HS-27A (cell line): ENCODE results near the gene MCF2.
"Not testable (repeated sequence)": the region's sequence is repeated elsewhere in the genome, so short reads cannot be mapped to it uniquely, and the experiment has no call there.

Experiments used
- DNase-seq: peaks from one replicate; pipeline ENCODE4 v3.0.0-alpha.2; 2012; ENCODE audit warnings: low read depth, missing footprints

MCF2 gene, protein sequence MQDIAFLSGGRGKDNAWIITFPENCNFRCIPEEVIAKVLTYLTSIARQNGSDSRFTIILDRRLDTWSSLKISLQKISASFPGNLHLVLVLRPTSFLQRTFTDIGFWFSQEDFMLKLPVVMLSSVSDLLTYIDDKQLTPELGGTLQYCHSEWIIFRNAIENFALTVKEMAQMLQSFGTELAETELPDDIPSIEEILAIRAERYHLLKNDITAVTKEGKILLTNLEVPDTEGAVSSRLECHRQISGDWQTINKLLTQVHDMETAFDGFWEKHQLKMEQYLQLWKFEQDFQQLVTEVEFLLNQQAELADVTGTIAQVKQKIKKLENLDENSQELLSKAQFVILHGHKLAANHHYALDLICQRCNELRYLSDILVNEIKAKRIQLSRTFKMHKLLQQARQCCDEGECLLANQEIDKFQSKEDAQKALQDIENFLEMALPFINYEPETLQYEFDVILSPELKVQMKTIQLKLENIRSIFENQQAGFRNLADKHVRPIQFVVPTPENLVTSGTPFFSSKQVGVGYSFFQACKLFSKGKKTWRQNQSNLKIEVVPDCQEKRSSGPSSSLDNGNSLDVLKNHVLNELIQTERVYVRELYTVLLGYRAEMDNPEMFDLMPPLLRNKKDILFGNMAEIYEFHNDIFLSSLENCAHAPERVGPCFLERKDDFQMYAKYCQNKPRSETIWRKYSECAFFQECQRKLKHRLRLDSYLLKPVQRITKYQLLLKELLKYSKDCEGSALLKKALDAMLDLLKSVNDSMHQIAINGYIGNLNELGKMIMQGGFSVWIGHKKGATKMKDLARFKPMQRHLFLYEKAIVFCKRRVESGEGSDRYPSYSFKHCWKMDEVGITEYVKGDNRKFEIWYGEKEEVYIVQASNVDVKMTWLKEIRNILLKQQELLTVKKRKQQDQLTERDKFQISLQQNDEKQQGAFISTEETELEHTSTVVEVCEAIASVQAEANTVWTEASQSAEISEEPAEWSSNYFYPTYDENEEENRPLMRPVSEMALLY

DNA sequence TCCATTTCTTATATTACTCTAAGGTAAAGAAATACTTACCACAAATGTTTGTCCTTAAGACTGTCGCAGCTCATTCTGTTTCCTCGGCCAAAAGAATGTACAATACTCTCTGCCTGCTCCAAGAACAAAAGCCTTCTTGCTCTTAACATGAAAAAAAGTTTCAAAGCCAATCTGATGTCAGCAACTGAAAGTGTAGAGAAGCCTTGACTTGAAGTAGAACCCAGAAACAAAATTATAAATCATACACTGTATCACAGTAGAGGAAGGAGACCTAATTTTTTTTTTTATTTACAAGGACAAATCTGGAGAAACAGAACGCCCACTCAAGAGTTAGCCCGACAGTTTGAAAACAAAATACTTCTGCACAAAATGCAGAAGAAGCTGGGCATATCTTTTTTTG, at the start of gene MCF2:
Gene MCF2 (minus strand): TSS at position 101 of the 400 bp plus-strand sequence. CDS start 56,423 bp downstream, outside the sequence.
- DNase-seq, result no peak

DNA sequence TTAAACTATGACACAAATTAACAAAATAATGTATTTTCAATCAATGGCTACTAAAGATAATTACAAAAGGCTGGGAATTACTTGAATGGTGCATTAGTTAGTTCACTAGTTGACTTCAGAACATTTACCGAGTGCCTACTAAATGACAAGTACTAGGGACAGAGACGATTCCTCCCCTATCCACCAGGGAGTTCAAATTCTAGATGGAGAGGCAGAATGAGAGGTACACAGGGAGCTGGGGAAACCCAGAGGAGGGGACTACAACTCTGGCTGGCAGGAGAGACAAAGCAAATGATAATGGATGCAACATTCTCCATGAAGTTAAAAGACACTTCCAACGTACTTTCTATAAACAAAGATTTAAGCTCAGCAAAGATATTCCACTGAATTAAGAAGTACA, 43.1 kb upstream of the MCF2 start:
- DNase-seq, result no peak

DNA sequence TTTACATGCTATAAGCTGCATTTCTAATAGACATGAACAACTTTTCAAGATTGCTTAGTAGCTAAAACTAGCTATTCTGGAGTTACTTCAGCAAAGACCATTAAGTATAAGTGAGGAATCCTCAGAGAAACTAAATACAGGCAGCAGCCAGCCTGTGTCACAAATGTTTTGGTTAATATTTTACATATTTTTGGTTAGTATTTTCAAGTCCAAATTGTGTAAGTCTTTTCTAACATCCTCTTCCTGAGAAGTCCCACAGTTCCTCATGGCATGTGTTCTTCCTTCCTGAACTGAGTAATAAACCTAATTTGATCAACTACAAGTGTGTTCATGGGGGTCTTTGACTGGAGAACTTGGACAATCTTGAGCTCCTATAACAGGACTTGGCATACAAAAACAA, 42.4 kb upstream of the MCF2 start:
- no peak for DNase-seq

DNA sequence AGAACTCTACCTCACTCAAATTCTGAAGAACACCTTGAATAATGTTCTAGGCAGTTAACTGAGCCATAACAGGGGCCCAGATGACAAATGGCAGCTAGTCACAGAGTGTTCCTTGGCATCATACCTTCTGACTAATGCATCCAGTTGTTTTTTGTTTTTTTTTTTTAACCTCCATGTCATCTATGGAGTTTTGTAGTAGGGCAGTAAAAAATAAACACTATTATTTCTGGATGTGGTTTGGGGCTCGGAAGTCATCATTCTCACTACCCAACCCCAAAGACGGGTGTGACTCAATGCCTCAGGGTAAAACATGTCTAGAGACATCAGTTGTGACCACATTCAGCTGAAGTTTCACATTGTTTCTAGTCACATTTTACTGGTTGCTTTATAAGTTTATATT, 31.2 kb upstream of the MCF2 start:
- DNase-seq, result peak; percentile 5

DNA sequence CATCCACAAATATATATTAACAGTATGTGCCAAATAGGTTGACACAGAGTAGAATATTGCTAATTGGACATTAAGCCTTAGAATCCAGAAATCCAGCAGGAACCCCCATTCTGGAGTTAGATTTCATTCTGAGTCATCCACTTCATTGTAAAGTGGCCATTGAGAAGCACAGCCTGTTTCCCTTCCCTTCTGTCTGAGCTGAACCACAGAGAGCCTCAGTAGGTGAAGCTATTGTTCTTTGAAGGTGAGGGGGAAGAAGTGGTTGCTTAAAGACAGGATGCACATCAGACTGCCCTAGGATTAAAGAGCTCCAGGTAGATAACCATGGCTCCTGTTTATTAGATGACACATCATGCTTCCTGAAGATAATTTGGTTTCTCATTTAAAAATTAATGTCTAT, 30.6 kb upstream of the MCF2 start:
- no peak for DNase-seq

DNA sequence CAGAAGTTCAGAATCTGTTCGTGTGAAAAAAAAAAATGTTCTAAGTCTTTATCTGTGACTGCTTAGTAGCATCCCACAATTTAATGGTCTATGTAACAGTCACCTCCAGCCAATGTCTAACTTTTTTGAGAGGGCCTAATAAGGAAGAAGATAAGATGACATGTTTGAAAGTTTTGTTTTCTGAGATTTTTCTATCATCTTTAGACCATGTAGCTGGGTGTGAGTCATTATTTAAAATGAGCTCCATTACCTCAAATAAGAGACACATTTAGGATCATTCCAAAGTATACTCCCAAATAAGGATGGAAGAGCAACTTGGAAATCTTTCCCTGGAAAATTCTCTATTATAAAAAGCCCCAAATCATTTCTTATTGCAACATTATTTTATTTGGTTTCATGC, 28.2 kb upstream of the MCF2 start:
- no peak for DNase-seq

DNA sequence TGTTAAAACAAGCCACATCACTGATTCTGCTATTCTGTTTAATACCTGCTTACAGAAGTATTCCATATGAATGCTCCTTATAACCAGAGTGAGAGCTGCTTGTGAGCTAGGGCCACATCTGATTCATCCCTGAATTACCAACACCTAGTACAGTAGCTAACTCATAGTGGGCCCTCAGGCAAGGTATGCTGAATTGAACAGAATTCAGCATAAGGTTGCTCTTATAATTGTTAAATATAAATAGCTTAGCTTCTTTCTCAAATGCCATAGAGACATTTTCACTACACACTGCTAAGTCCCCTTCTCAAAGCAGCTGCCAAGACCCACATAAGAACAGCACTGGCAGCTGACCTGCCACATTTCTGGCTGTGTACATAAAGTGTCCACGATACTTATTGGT, 27.0 kb upstream of the MCF2 start:
- no peak for DNase-seq

DNA sequence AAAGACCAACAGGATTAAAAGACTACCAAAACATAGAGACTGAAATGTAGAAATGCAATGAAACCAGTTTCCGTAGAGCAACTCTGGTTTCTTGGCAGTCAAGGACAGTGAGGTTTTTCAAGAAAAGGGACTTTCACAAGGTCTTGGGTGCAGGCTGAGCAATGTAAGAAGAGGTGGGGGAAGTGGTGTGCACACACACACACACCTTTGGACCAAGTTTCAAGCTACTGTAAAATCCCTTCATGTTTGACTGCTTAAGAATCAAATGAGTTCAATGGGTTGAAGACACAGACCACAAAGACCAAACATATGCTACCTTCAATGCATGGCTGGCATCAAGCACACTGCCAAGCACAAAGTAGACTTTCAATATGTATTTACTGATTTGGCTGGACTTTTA, 17.8 kb upstream of the MCF2 start:
- no peak for DNase-seq

DNA sequence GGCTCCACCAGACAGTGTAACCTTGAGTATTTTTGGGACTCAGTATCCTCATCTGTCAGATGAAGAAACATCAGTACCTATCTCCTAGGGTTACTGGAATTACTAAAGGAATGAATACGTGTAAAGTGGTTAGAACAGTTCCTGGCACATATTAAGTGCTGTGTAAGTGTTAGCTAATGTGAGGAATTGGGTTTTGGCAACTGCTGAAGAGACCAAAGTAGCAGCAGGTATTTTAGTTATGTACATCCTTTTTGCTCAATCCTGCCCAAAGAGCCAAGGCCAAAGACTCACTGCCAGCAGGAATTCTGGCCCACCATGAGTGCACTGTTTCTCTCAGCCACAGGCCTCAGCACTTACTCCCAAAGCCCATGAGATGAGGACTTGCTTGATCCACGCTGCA, 16.7 kb upstream of the MCF2 start:
- DNase-seq, result no peak

DNA sequence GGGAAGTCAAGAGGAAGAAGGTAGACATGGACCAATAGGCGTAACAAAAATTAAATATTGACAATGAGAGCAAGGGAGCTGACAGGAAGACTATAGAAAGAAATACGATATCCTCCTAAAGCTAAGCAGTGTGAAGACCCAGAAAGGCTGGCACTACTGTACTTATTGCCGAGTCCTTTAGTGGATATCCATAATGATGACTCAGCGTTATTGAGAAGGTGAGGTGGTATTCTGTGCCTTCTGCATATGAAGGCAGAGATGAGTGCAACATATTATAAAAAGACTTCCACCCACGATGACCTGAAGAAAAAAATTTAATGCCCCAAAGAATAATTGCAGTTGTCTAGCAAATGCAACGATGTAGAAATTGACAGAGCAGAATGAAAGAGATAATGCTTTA, 13.0 kb upstream of the MCF2 start:
- DNase-seq, result no peak

DNA sequence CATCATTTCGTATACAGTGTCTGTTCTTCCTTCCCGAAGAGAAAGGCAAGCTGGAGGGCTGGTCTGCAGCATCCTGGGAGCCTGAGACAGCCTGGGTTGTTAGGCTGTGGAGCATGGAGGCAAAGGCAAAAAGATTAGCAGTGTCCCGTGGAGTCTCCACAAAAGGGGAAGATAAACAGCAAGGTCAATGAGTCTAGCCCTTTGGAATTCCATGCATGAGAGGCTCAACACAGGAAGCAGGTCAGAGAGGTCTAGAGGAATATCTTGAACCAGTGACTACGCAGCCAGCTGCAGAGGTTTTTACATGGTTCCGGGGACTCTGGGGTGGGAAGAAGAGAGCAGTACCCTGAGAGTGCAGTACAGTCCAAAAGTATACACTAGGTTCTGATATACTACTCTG, 12.2 kb upstream of the MCF2 start:
- DNase-seq, result peak; percentile 46

DNA sequence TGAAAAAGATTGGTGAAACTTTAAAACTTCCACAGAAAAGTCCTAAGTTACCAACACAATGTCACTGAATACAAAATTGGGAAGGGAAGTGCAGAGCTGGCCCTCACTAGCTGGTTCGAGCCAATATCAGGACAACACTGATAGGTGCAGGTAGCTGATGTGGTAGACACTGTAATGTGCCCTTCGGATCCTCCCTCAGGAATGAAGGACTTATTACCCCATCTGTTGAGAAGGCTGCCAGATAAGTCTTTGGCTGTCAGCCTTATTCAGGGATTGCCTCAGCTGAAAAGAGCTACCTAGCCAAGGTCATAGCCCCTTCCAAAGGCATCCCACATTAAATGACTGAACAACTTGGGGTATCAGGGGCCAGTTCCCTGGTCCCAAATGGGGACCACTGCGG, 5.3 kb downstream of the MCF2 start:
- no peak for DNase-seq

DNA sequence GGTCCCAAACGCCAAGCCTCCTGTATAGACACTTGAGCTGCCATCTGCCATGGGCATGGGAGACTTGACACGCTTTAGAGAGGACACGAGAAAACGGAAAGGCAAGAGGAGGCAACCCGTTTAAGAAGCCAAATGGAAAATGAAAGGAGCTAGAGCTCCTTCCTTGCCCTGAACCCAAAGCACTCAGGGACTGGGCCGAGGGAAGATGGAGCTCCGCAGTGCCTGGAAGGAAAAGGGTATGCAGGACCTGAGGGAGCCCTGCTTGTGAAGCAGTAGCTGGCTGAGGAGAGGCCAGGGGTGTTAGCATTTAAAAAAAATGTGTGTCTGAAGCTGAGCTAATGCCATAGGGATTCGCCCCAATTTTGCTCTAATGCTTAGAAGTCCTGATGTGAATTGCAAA, 15.1 kb downstream of the MCF2 start:
- DNase-seq, result no peak

DNA sequence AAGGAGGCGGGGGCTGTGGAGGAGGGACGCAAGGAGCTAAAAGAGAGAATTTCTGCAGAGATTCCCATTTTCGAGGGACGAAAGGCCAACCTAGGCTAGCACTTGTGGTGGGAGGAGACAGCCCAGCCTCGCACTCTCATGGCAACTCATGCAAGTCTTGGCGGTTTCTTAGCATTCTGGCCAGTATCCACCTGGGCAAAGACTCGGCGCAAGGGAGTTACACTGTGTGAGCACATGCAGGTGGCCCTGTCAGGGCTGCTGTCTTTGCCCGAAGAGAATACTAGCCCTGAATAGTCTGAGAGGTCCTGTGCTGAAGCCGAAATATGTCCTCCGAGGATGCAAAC, 15.5 kb downstream of the MCF2 start:
- DNase-seq, result no peak

DNA sequence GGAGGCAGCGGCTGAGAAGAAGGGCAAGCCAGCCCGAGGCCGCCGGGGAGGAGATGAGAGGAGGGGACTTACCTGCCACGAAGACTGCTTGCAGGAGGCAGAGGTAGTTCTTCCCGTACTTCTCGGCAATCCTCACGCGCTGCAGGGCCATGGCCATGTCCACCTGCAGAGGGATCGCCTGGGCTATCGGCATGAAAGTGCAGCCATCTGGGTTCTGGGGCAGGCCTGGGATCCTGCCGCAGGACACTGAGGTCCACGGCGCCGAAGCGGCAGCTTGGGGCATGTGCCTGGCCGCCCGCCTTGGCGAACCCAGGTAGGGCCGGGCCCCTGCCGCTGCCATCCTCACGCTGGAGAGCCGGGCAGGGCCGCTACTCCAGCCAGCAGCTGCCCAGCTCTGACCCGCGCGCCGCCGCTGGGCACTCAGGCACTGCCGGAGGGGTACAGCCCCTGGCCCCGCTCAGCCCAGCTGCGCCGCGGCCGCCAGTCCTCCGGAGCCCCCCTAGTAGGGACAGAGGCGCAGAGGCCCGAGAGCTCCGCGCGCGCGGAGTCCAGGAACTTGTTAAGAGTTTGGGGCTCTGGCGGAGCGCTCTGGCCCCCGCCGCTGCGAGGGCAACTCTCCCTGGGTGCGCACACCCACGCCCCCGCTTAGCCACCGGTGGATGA, 16.0 kb downstream of the MCF2 start:
- DNase-seq, result no peak

DNA sequence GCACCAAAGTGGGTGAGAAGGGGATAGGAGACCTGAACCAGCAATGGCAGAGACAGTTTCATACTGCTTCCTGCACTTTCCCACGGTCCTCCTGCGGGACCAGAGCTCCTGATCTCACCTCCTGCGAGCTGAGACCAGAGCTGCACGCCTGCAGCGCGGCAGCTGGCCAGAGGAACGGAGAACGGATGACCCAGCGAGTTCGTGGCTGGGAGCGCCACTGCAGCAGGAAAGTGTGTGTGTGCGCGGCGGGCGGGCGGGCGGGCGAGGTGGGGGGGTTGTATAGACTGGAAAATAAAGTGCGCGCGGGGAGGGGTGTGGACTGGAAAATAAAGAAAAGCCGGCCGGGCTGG, 16.5 kb downstream of the MCF2 start:
- no peak for DNase-seq

DNA sequence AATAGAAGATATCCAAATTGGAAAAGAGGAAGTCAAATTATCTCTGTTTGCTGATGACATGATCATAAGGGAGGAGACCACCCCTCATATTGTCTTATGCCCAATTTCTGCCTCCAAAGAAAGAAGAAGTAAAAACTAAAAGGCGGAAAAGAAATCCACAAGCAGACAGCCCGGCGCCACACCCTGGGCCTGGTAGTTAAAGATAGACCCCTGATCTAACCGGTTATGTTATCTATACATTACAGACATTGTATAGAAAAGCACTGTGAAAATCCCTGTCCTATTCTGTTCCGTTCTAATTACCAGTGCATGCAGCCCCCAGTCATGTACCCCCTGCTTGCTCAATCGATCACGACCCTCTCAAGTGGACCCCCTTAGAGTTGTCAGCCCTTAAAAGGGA, 22.8 kb downstream of the MCF2 start:
- not testable (repeated sequence) for DNase-seq

DNA sequence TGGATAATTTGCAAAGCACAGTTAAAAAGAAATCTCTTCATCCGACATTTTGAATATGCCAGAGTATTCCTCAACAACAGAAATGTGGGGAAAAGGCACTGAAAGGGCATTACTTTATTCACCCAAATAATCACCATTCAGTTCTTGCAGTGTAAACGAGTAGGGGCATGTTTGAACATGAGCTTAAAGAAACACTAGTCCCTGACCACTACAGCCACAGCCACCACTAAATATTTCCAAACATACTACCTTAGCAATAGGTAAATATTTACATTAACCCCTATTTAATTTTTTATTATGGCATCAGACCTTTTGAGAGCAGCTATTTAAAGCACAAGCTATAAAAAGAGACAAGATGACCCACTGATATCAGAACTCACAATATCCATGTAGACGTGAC, 27.6 kb downstream of the MCF2 start:
- no peak for DNase-seq

DNA sequence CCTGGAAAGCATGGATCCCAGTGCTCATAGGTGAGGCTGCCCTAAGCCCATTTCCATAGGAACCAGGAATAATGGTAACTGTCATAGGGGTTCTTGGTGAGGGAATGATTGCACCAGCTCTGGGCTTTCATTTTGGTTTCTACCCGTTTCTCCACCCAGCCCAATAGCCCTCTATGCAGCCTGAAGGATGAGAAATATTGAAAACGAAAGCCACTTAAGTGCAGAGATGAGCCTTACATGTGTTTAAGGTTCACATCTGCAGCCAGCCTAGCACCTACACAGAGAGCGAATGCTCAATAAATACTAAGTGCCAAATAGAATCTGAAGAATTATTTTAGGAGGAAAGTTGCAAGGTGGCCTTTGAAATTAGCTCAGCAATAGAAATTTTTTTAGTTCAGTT, 60.4 kb downstream of the MCF2 start:
- DNase-seq, result no peak

DNA sequence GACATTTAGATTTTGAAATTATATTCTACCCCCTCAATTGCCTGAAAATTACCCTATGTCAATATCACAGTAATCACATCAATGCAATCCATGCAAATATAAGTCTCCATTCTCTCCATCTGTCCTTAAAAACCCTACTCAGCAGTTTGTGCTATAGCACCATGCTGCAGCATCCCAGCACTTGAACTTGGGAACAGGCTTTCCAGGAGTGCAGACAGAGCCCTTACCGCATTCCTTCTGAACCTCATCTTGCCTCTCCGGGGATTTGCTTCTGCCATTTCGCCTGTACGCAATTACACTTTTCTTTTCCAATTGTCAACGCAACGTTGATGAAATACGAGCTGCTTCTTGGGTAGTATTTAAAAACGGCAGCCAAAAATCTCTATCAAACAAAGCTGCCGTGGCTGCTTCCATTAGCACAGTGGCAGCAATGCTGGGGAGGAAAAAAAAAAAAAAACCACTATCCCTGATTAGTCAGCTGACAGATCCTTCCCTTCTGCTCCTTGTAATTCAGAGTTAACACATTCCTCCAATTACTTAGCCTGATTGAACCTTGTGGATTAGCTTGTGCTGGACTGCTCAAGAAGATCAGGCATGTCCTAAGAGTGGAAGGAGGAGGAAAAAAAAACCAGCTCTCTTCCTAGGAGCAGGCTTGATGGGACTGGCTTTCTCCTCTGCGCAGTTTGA, 65.6 kb downstream of the MCF2 start:
- DNase-seq, result no peak

DNA sequence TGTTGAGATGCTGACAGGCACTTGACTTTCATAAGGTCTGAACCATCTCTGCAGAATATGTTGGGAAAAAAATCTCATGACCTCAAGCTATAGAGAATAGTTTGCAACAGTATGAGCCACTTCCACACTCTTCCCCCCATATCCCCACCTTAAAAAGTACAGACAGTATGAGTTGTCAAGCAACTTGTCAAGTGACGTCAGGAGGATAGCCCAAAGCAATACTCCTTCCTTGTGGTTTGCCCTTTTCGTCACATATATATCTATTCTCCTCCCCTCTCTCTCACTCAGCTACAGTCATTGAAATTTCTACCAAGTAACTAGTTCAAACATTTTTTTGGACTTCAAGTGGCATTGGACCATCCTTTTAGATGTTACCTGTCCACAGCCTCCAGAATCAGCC, 67.7 kb downstream of the MCF2 start:
- no peak for DNase-seq

DNA sequence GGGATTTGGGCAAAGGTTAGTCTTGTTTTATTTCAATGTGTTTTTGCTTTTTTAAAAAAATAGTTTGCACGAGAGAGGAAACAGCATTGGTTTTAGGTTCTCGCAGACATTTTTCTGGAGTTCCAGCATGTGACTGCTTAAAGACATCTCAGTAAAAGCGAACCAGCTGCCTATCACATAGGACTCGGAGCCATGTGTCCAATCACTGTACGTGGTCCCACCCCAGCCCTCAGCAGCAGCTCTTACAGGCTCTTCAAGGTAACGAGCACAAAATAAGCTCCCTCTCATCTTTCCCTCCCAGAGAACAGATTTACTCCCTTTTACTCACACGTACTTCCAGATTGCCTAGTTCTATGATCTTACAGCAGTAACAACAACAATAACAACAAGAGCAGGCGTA, 68.7 kb downstream of the MCF2 start:
- DNase-seq, result no peak
